Lower leg skin (tissue), 4 donors: ENCODE results near the gene FAM131A. TPM values are rescaled to one million over a fixed set of nuclear protein-coding genes. Genes with fewer than 3 reads are reported as not detected.

Experiments
- DNase-seq, 2 donors: peaks; one replicate each; pipeline ENCODE4 v3.0.0-alpha.2; 2019; ENCODE audit warnings: low spot score in 2 of 2
- H3K4me3 ChIP-seq: fragments of 200-600 bp; sonication (generic); 2 replicates; pipeline ENCODE4 v1.5.1; 2017; ENCODE audit warnings: mild to moderate bottlenecking, low read depth; ENCODE audit not compliant: poor library complexity, severe bottlenecking
- POLR2A ChIP-seq, 2 donors: fragments of 450-650 bp; IDR thresholded peaks; one replicate each; pipeline ENCODE4 v1.6.1; 2016 to 2017; ENCODE audit warnings: antibody characterized with exemption in 2 of 2, mild to moderate bottlenecking in 1 of 2, moderate library complexity in 1 of 2
- WGBS, 2 donors: methylation state at CpG; one replicate each; pipeline ENCODE4 v1.1.5; 2018; 5-methylcytosine and 5-hydroxymethylcytosine counted together
- intact Hi-C: fragments of 100-400 bp; cut with DNase I; formaldehyde crosslinking; loops from one replicate; pipeline ENCODE4 v1.15.0; 2023; ENCODE audit warnings: low total_unique reads
- total RNA-seq, 4 donors: library from RNA; depleted of rRNA; stranded (reverse); fragments of >200 nt; gene quantifications; one replicate each; pipeline ENCODE4 v1.1.0, GENCODE V29; 2016
- TF ChIP-seq, protein P1 (sequence below), 3 donors: fragments of 450-650 bp; IDR thresholded peaks; one replicate each; pipeline ENCODE4 v1.5.1; 2016; ENCODE audit warnings: antibody characterized with exemption in 3 of 3, mild to moderate bottlenecking in 3 of 3, moderate library complexity in 2 of 3

Gene FAM131A
- total RNA-seq, 4 donors from 2014 or later: 60.3 to 81.7 (median 66.9) TPM

DNA sequence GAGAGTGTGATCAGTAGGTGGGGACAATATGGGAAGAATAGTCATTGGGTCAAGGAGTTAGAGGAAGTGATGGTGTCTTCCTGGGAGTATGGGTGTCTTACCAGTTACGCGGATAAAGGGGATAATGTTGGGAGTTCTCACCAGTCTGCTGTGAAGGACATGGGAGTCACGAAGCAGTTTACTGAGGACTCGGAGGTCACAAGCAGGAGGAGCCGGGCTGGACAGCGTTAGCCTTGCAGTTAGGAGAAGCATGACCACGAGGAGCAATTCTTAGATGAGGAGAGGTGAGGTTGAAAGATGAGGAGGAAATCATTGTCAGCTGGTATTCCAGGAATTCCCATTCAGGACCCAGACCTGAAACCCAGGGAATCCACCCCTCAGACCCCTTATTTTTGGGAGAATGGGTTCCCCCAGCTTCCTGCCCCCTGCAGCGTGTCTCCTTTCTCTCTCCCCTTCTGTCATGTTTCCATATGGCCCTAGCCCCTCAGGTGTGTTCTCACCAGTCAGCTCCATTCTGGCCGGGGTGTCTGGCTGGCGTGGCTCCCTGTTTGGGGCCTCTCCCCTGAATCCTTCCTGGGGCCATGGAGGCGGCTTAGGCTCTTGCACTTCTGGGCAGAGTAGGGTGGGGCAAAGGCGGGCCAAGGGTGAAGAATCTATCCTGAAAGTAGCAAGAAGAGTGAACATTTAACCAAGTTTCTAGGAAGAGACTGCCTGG is 38.5 kb downstream of the FAM131A start:
- no peak for TF ChIP-seq POLR2A (IDR thresholded peaks at IDR 0.05)
- TF ChIP-seq, protein P1, sequence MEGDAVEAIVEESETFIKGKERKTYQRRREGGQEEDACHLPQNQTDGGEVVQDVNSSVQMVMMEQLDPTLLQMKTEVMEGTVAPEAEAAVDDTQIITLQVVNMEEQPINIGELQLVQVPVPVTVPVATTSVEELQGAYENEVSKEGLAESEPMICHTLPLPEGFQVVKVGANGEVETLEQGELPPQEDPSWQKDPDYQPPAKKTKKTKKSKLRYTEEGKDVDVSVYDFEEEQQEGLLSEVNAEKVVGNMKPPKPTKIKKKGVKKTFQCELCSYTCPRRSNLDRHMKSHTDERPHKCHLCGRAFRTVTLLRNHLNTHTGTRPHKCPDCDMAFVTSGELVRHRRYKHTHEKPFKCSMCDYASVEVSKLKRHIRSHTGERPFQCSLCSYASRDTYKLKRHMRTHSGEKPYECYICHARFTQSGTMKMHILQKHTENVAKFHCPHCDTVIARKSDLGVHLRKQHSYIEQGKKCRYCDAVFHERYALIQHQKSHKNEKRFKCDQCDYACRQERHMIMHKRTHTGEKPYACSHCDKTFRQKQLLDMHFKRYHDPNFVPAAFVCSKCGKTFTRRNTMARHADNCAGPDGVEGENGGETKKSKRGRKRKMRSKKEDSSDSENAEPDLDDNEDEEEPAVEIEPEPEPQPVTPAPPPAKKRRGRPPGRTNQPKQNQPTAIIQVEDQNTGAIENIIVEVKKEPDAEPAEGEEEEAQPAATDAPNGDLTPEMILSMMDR (IDR thresholded peaks at IDR 0.05): no peak
- intact Hi-C loops: no loop called here
- WGBS, 2 donors: 81 to 85% methylated on average over 12 of the region's 12 CpGs

DNA sequence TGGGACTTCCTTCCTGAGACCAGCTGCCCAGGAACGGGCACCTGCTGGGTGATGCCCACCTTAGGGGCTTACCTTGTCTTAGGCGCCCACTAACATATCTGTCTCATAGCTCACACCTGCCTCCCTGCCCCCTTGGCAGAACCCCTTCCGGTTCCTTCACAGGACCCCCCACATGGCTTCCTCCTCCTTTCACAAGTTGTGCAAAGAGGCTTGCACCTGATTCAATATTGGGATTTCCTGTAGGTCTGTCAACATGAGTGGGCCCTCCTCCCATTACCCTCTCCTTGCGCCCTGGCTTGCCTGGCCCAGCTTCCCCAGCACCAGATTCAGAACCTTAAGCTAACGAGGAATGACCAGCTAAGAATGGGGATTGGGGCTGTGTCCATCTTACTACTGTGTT is 40.0 kb downstream of the FAM131A start:
- intact Hi-C loops: no loop called here
- DNase-seq: no peak
- H3K4me3 ChIP-seq: no peak overlapping the region
- TF ChIP-seq, protein P1 (IDR thresholded peaks at IDR 0.05): no peak
- TF ChIP-seq POLR2A (IDR thresholded peaks at IDR 0.05): no peak
- 79 to 92% methylated on average over 5 of the region's 5 CpGs for WGBS, 2 donors

More for the DNA sequence above, 38.5 kb downstream of the FAM131A start:
- no peak for DNase-seq
- H3K4me3 ChIP-seq: no peak overlapping the region

DNA sequence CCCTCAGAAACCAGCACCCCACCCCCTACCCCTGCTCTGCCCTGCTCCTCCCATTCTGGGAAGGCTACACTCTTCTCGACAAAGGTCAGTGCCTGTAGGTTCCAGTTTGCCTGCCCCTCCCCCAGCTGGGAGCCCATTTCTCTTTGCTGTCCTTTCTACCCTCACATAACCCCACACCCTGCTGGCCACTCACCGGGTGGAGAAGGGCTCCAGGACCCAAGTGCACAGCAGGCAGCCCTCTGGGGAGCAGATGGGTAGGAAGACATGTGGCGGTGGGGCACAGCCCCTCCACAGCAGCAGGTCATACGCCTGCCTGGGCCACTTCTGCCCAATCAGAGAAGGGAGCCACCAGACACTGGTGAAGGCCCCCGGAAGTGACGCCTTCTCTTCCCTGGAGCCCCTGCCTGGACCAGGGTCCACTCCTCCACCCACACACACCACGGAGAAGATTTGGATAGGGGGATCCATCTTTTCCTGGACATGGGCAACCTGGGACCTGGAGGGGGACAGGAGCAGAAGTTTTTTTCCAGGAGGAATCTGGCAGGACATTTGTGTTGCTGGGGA is 40.6 kb downstream of the FAM131A start, which contains the start of gene THPO:
TSS of gene THPO (minus strand) at position 326 of the 564 bp plus-strand sequence. CDS start 1,948 bp downstream, outside the sequence.
- H3K4me3 ChIP-seq: no peak within 1 kb of the TSS
- no peak for DNase-seq
- TF ChIP-seq, protein P1 (IDR thresholded peaks at IDR 0.05): no peak
- TF ChIP-seq POLR2A (IDR thresholded peaks at IDR 0.05): no peak
- intact Hi-C loops: no loop called here
- 66 to 83% methylated on average over 6 to 7 of the region's 7 CpGs for WGBS, 2 donors

DNA sequence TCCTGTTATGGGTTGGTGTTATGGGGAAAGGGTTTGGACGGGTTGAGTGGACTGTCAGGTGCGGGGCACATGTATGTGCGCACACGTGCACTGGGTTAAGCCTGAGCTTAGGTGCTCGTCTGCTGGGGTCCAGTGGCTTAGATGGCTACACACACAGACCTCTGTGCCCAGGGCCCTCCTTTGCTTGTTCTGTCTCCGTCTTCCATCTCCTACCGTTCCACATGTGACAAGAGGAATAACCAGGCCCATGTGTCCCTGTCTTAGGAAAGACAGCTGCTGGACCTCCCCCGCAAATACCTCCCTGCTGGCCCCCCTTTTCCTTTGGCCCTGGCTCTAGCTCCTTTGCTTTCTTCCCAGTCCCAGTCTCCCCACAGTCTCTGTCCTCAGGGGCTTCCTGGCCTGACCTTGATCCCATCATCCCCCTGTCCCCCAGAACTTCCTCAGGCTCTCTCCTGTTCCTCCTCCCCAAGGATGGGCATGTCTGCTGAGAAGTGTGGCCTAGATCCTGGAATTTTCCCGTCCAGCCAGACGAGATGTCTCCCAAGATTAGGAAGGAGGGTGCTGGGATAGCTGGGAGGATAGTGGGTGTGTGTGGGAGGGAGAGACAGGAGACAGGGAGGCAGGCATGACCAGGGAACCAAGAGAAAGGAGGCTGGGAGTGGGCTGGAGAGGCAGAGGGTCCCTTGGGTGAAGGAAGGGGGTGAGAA is 41.4 kb downstream of the FAM131A start:
- no peak for TF ChIP-seq POLR2A (IDR thresholded peaks at IDR 0.05)
- TF ChIP-seq, protein P1 (IDR thresholded peaks at IDR 0.05): no peak
- no peak for DNase-seq
- intact Hi-C loops: no loop called here
- no peak overlapping the region for H3K4me3 ChIP-seq
- 63 to 72% methylated on average over 10 of the region's 10 CpGs for WGBS, 2 donors

DNA sequence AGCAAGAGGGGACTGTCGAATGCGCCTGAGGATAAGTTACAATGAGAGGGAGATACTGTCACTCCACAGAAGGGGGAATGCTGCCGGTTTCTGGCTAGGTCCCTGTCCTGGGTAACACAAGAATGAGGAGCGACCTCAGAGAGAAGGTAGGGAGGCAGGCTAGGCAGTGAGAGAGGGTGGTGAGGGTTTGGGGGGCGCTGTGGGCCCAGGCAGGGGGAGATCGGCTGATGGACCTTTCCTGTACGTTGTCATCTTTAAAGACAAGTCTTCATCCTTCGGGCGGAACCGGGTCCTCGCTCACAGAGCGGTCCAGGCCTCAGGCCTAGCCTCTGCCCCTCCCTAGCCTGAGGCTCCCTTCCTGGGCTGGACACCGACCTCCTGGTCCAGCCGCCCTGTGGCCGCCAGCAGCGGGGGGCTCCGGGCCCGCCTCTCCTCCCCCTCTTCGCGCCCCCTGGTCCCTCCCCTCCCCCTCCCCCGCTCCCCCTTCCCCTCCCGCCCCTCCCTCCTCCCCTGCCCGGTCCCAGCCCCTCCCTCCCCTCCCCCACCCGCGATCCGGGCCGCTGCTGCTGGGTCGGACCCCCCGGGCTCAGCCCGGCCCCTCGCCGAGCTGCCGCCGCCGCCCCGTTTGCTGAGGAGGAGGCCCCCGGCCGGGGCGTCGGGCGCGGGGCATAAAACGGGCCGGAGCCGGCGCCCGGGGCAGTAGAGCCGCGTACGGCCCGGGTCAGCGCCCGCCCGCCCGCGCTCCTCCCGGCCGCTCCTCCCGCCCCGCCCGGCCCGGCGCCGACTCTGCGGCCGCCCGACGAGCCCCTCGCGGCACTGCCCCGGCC is 42.2 kb downstream of the FAM131A start, which contains the start of gene CHRD:
TSS of gene CHRD (plus strand) at position 697 of the 827 bp plus-strand sequence. CDS start 265 bp downstream, outside the sequence.
- peak within 1 kb of the TSS; percentile 36 for H3K4me3 ChIP-seq
- no peak for DNase-seq
- WGBS, 2 donors: 34% methylated on average over 14 to 19 of the region's 71 CpGs
- intact Hi-C loops: no loop called here
- no peak for TF ChIP-seq POLR2A (IDR thresholded peaks at IDR 0.05)
- TF ChIP-seq, protein P1 (IDR thresholded peaks at IDR 0.05): no peak
